ENCODE data around the gene KCTD1. TPM values are rescaled to one million over a fixed set of nuclear protein-coding genes. Genes with fewer than 3 reads are reported as not detected.

Gene KCTD1
- total RNA-seq, 4 donors from 2014 or later = 25.3 to 62.0 (median 51.3) TPM

DNA sequence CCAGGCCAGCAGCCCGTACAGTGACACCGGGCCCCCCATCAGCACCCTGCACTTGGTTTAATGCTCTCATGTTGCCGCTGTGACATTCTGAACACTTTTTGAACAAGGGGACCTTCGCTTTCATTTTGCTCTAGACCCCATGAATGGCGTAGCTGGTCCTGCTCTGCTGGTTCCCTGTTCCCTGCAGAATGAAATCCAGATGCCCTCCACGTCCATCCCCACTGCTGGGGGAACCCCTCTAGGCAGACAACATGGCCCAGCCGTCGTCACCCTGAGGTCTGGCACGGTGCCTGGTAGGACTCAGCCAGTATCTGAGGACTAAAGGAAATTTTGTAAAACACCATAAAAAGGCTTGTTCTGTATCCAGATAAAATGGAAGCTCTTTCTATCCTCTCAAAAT lies 128.6 kb downstream of the KCTD1 start:
- 70 to 71% methylated on average over 9 of the region's 9 CpGs for WGBS, 2 donors
- DNase-seq (ENCODE audit: low spot score in 2 of 2) = no peak
- H3K4me3 ChIP-seq (ENCODE audit: low read depth, poor library complexity, severe bottlenecking) = no peak overlapping the region
- TF ChIP-seq POLR2A (IDR thresholded peaks at IDR 0.05) = no peak
- TF ChIP-seq, protein P1, sequence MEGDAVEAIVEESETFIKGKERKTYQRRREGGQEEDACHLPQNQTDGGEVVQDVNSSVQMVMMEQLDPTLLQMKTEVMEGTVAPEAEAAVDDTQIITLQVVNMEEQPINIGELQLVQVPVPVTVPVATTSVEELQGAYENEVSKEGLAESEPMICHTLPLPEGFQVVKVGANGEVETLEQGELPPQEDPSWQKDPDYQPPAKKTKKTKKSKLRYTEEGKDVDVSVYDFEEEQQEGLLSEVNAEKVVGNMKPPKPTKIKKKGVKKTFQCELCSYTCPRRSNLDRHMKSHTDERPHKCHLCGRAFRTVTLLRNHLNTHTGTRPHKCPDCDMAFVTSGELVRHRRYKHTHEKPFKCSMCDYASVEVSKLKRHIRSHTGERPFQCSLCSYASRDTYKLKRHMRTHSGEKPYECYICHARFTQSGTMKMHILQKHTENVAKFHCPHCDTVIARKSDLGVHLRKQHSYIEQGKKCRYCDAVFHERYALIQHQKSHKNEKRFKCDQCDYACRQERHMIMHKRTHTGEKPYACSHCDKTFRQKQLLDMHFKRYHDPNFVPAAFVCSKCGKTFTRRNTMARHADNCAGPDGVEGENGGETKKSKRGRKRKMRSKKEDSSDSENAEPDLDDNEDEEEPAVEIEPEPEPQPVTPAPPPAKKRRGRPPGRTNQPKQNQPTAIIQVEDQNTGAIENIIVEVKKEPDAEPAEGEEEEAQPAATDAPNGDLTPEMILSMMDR (IDR thresholded peaks at IDR 0.05) = no peak
- intact Hi-C loops (cut with DNase I; ENCODE audit: low total_unique reads) = no loop called here

DNA sequence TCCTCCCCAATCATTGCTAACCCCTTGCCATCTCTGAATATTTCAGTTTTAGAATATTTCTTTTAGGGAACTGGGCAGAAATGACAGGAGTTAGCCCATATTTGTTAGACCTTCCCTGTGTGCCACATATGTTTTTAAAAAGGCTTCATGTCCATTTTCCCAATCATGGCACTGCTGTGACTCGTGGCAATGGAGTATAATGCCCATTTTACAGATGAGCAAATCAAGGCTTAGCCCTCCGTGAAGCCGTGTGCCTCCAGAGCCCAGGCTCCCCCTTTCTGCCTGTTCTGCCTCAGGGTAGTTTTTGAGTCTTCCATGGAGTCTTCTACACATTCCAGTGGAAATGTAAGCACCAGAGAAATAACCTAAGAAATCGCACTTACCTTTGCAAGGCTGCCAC lies 130.1 kb downstream of the KCTD1 start:
- WGBS, 2 donors = 87 to 91% methylated on average over 4 of the region's 4 CpGs
- H3K4me3 ChIP-seq (ENCODE audit: low read depth, poor library complexity, severe bottlenecking) = no peak overlapping the region
- intact Hi-C loops (cut with DNase I; ENCODE audit: low total_unique reads) = no loop called here
- no peak for TF ChIP-seq POLR2A (IDR thresholded peaks at IDR 0.05)
- TF ChIP-seq, protein P1 (IDR thresholded peaks at IDR 0.05) = no peak
- DNase-seq (ENCODE audit: low spot score in 2 of 2) = no peak

DNA sequence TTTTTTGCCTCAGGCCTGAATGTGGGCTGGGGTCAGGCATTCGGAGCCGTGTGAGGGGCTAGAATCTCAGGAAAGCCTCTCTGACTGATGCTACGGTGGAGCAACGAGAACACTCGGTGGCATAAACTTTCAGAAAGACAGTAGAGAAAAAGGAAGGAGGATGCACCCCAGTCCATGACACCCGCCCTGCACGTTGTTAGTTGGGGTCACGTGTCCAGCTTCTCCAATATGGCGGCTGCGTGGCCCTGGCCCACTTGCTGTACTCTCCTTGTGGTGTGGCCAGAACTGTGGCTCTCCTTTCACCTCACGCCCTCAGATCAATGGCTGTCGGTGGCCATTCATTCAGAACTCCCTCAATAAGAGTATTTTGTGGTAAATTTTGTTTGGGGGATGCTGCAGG lies 131.2 kb downstream of the KCTD1 start:
- WGBS, 2 donors = 92 to 95% methylated on average over 12 of the region's 12 CpGs
- intact Hi-C loops (cut with DNase I; ENCODE audit: low total_unique reads) = no loop called here
- TF ChIP-seq, protein P1 (IDR thresholded peaks at IDR 0.05) = no peak
- TF ChIP-seq POLR2A (IDR thresholded peaks at IDR 0.05) = no peak

DNA sequence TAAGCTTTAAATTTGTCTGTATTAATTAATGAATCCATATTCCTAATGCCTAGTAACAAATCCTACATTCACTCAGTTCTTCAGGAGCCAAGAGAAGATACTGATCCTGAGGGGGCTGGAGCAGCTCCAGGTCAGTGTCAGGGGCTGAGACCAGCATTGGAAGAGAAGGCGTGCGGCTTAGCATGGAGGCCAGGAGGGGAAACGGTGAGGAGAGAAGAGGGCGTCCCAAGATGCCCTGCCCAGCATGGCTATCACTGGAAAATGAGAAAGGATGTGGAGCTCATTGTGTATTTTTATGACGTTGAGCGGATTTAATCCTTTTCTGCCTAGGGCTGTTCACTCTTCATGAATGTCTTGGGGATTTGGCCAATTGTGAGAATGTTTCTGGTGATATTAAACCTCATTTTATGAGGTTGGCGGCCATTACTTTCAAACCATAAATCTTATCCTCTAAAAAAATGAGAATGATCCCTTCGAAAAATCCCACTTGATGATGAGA lies 131.7 kb downstream of the KCTD1 start:
- TF ChIP-seq, protein P1 (IDR thresholded peaks at IDR 0.05) = no peak
- no peak for TF ChIP-seq POLR2A (IDR thresholded peaks at IDR 0.05)
- no peak for DNase-seq (ENCODE audit: low spot score in 2 of 2)
- 75 to 84% methylated on average over 8 of the region's 8 CpGs for WGBS, 2 donors
- no peak overlapping the region for H3K4me3 ChIP-seq (ENCODE audit: low read depth, poor library complexity, severe bottlenecking)
- intact Hi-C loops (cut with DNase I; ENCODE audit: low total_unique reads) = no loop called here

More for the DNA sequence above, 131.2 kb downstream of the KCTD1 start:
- no peak overlapping the region for H3K4me3 ChIP-seq (ENCODE audit: low read depth, poor library complexity, severe bottlenecking)
- no peak for DNase-seq (ENCODE audit: low spot score in 2 of 2)

DNA sequence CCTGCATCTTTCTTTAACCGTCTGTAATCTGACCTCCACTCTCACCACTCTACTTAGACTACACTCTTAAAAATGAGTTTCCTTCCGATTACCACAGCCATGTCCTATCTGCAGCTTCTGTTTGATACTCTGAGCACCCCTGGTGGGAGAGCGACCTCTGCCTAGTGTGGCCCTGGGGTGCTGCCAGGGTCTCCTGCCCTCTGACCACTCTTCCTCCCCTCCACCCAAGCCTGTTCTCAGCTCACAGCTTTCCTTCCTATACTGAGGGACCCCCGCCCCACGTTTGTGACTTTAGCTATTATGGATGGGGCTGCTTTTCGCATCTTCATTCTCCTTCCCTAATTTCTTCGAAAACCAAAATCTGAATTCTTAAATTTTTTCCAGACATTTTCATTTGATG lies 132.7 kb downstream of the KCTD1 start:
- WGBS, 2 donors = 80% methylated on average over 7 of the region's 7 CpGs
- H3K4me3 ChIP-seq (ENCODE audit: low read depth, poor library complexity, severe bottlenecking) = no peak overlapping the region
- intact Hi-C loops (cut with DNase I; ENCODE audit: low total_unique reads) = no loop called here
- TF ChIP-seq, protein P1 (IDR thresholded peaks at IDR 0.05) = no peak
- no peak for TF ChIP-seq POLR2A (IDR thresholded peaks at IDR 0.05)
- DNase-seq (ENCODE audit: low spot score in 2 of 2) = no peak

DNA sequence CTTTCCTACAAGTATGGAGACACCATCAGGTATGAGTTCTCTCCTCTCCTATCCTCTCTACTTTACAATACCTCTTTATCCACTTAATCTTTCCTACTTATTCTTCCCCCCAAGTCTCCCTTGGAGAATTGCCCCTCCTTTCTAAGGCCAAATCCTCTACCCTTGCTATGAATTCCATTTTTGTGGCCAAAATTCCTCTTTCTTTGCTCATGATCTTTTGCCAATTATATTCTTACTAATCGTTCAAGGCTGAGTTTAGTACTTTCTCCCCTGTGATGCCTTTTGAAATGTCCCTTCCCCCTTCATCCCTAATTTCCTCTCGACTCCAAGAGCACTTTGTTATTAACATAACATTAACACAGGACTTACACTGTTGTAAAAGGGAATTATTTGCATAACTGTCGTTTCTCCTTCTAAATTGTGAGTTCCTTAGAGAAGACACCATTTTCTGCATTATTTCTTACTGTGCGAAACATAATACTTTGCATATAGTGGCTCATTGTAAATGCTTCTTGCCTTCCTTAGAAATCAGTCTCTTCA lies 133.4 kb downstream of the KCTD1 start:
- no peak overlapping the region for H3K4me3 ChIP-seq (ENCODE audit: low read depth, poor library complexity, severe bottlenecking)
- intact Hi-C loops (cut with DNase I; ENCODE audit: low total_unique reads) = no loop called here
- DNase-seq (ENCODE audit: low spot score in 2 of 2) = no peak
- TF ChIP-seq POLR2A (IDR thresholded peaks at IDR 0.05) = no peak
- TF ChIP-seq, protein P1 (IDR thresholded peaks at IDR 0.05) = no peak
- 54 to 59% methylated on average over 4 of the region's 4 CpGs for WGBS, 2 donors

All from lower leg skin (tissue), 4 donors.